ENCODE measurements around the gene KRT78.

- TF ChIP-seq CTCF (IDR thresholded peaks at IDR 0.05; ENCODE audit: low read depth, low read length): no peak
- no peak for TF ChIP-seq POLR2A (IDR thresholded peaks at IDR 0.05; ENCODE audit: extremely low read depth, insufficient read length)
- no peak for TF ChIP-seq MYC (IDR thresholded peaks at IDR 0.05; ENCODE audit: low read depth, low read length)
- TF ChIP-seq MAX (IDR thresholded peaks at IDR 0.05; ENCODE audit: low read depth, low read length): no peak
Measured at GRCh38 chr12:52819731-52820510, 28.9 kb downstream of the KRT78 start.

Data from NB4 (cell line).